CD4-positive, alpha-beta T cell treated with Interleukin-1 beta for 1 hour (primary cell): Measurements from ENCODE around the gene PNPLA7.
A peak's percentile ranks its signal among the peaks of the same experiment; 100 is the strongest.

Experiments used
- DNase-seq, 2 donors: peaks; one replicate each; pipeline ENCODE4 v3.0.0-alpha.2; 2020 to 2022

PNPLA7 gene

GRCh38 chr9:137447722-137448601, 102.2 kb downstream of the PNPLA7 start:
- no peak for DNase-seq

DNA sequence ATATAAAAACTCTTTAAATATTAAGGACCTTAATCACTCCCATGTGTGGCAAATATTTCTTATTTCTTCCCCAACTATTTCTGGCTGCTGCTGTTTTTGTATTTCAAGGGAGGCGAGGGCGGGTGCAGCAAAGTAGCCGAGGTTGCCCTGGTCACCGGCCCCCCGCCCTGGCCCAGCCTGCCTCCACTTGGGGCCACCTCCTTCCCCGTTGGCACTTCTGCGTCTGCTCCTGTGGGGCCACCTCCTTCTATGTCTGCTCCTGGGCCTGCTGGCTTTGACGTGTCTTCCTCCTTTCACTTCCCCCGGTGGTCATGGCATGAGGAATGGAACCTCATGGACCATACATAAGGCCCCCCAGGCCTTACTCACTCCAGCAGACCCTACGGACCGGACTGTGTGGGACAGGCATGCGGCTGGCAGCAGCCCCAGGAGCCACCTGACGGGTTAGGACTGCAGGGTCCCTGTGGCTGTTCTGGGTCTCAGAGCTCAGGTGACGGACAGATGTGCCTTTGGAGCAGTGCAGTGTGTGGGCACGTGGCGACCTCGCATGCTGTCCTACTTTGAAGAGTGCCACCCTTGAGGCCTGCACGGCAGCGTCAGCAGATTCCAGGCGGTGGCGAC, 103.2 kb downstream of the PNPLA7 start:
- peak in 1 of 2 donors; percentile 49 for DNase-seq

GRCh38 chr9:137445930-137446431, 104.2 kb downstream of the PNPLA7 start:
- no peak for DNase-seq

- DNase-seq, result peak; percentile 86 to 89
Observed at GRCh38 chr9:137445275-137445807, 104.9 kb downstream of the PNPLA7 start.

GRCh38 chr9:137444106-137444790, 106.0 kb downstream of the PNPLA7 start:
- DNase-seq, result no peak

GRCh38 chr9:137441935-137442321, 108.3 kb downstream of the PNPLA7 start:
- no peak for DNase-seq

GRCh38 chr9:137441289-137441934, 108.8 kb downstream of the PNPLA7 start, which contains the start of gene ENTPD8:
TSS of gene ENTPD8 (minus strand) at chr9:137441357. CDS start at chr9:137438285, 3,072 bp downstream.
- no peak for DNase-seq

GRCh38 chr9:137439158-137439714, 111.0 kb downstream of the PNPLA7 start:
- no peak for DNase-seq

- no peak for DNase-seq
Observed at GRCh38 chr9:137438591-137439157, 111.5 kb downstream of the PNPLA7 start.

DNA sequence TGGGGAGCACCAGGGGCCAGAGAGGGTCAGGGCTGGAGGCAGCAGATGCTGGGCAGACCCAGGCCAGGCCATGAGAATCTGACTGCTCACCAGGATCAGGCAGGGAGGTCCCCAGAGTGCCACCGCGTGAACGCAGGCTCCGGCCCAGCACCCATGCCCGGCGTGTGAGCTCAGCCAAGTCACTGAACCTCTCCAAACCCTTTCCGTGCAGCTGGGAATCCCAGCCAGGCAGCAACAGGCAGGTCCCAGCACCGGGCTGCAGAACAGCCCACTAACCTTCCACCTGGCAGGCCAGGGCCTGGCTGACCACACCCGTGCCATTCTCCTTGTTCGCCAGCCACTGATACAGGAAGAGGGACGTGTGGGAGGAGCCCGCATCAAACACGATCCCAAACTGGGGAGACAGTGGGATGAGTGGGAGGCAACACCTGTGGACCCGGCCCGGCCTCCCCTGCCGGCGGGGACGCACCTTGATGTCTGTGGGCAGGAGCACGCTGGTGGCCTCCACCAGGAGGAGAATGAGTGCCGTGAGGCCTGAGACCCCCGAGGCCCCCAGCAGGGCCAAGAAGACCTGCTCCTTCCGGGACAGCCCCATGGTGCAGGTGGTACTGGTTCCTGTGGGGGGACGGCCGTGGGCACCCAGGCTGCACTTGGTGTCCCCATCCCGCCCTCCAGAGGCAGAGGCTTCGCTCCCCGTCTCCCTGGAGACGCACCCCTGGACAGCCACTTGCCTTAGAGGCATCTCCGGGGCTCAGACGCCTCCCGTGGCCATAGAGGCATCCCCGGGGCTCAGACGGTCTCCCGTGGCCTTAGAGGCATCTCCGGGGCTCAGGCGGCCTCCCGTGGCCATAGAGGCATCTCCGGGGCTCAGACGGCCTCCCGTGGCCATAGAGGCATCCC, 112.3 kb downstream of the PNPLA7 start:
- DNase-seq, result no peak

DNA sequence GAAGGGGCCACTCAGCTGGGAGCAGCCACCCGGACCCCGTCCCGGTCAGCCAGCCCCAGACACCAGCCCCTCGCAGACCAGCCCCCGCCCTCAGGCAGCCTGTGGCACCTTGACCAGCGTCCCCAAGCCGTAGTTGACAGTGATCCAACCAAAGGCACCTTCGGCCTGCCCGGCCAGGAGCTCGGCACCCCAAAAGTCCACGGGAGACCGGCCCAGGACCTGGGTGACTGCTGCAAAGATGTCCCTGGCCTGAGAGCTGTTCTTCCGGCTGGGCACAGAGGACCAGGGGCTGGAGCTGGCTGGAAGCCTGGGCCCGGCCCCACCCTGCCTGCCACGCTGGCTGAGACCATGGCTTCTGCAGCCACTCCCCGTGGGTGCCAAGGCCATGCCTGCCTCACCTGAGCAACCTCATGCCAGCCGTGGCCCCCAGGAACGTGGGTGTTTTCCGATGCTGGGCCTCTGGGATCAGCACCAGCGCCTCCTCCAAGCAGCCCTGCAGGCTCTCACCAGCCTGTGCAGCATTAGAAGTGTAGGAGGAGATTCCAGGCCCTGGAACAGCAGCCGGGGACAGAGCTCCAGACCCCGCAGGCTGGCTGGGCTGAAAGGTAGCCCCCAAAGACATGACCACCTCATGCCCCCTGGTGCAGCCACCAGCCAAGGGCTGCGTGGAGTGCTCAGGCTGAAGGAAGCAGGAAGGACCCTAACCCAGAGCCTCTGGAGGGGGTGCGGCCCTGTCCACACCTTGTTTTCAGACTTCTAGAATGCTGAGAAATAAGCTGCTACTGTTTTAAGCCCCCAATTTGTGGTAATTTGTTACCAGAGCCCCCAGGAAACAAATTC, 113.2 kb downstream of the PNPLA7 start:
- peak in 1 of 2 donors; percentile 0 for DNase-seq

- DNase-seq, result no peak
Observed at GRCh38 chr9:137435980-137436760, 114.0 kb downstream of the PNPLA7 start.

- no peak for DNase-seq
Observed at GRCh38 chr9:137435381-137435891, 114.8 kb downstream of the PNPLA7 start.

DNA sequence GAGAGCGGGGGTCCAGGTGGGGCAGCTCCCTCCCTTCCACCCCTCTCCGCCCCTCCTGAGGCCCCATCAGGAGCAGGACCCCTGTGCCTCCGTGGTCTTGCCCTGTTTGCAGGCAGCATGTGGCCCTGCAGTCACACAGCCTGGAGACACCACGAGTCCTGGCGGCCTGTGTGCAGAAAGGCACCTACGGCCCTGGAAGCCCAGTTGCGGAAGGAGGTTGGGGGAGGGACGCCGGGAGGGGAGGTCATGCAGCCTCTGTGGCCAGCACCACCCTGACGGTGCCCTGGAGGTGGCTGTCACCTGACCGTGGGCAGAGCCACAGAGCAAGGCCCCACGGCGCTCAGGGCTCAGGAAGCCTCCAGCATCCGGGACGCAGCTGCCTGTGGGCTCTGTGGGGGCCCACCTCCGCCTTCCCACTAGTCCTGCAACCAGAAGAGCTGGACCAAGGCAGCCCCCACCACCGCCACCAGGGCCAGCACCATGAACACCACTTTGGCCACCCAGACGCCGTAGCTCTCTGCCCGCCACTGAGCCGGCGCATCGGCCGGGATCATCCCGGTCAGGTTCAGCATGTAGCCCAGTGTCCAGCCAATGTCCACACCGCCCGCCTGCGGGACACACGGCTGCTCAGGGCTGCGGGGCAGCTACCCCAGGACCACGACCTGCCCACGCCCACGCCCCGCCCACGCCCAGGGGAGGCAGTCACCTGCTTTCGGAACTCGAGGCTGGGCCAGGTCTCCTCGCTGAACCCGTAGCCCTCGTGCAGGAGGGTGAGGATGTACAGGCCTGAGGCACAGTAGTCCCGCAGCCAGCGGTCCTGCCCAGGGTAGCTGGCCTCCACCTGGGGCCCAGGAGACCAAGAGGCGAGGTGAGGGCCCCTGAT, 115.5 kb downstream of the PNPLA7 start:
- no peak for DNase-seq

- DNase-seq, result no peak
Observed at GRCh38 chr9:137433916-137434431, 116.2 kb downstream of the PNPLA7 start.

GRCh38 chr9:137433349-137433915, 116.8 kb downstream of the PNPLA7 start:
- no peak for DNase-seq
